ENCODE results near the gene ZBTB20.
A peak's percentile ranks its signal among the peaks of the same experiment; 100 is the strongest.

ZBTB20 gene

GRCh38 chr3:114308830-114309229, 838.3 kb downstream of the ZBTB20 start:
- no peak for DNase-seq

- no peak for DNase-seq
Measured at GRCh38 chr3:114308377-114308776, 838.7 kb downstream of the ZBTB20 start.

GRCh38 chr3:114307832-114308231, 839.3 kb downstream of the ZBTB20 start:
- DNase-seq, result no peak

- no peak for DNase-seq
Measured at GRCh38 chr3:114307222-114307830, 839.8 kb downstream of the ZBTB20 start.

- no peak for DNase-seq
Measured at GRCh38 chr3:114299941-114300624, 847.0 kb downstream of the ZBTB20 start.

GRCh38 chr3:114299421-114299820, 847.7 kb downstream of the ZBTB20 start:
- peak; percentile 69 for DNase-seq

GRCh38 chr3:114295946-114296345, 851.1 kb downstream of the ZBTB20 start:
- no peak for DNase-seq

- no peak for DNase-seq
Measured at GRCh38 chr3:114294940-114295480, 852.1 kb downstream of the ZBTB20 start.

- DNase-seq, result no peak
Measured at GRCh38 chr3:114293838-114294535, 853.1 kb downstream of the ZBTB20 start, which contains the start of gene TIGIT. TIGIT (plus strand) TSS chr3:114294028; CDS start chr3:114294062, 34 bp downstream.

- peak; percentile 90 for DNase-seq
Measured at GRCh38 chr3:114290911-114291901, 855.9 kb downstream of the ZBTB20 start.

GRCh38 chr3:114286266-114286665, 860.8 kb downstream of the ZBTB20 start:
- DNase-seq, result no peak

GRCh38 chr3:114285648-114286230, 861.3 kb downstream of the ZBTB20 start:
- DNase-seq, result no peak

- no peak for DNase-seq
Measured at GRCh38 chr3:114284644-114285043, 862.4 kb downstream of the ZBTB20 start.
